ENCODE results near the gene FAM184A.
"Not testable (repeated sequence)": the region's sequence is repeated elsewhere in the genome, so short reads cannot be mapped to it uniquely, and the experiment has no call there.

Gene FAM184A

DNA sequence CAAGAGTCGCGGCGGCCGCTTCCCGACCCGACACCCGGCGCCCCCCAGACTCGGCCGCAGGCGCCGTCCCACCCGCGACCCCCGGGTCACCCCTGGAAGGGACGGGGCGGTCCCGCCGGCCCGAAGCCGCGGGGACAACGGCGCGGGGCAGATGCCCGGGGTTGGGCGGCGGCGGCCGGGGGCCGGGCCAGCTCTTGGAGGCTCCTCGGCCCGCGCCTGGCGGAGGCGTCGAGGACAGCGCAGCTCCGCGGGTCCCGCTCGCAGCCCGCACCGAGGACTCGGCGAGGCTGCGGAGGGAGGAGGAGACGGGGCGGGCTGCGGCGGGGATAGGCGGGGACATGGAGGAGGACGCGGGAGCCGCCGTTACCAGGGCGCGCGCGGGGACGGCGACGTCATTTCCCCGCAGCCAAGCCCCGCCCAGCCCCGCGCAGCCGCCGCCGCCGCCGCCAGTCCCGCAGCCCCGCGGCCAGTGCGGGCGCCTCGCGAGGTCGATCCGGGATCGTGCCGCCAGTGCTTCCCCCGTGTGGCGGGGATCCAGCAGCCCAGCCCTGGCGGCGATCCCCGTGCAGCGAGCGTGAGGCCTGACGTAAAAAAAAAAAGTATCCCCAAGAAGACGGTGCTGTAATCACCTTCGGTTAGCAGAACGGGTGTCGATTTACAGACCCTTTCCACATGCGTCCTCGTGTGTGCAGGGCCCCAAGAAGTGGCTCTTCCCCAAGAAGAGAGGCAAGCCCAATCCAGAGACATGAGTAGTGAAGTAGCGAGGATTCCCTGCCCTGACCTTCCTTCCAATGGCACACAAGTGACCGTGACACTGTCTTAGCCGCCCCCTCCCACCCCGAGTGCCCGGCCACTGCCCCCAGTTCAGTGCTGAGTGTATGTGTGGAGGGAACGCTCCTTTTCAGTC, at the start of gene FAM184A:
FAM184A (minus strand) TSS at position 289 of the 907 bp plus-strand sequence. CDS start 365 bp downstream, outside the sequence.
- DNase-seq: peak; percentile 64

- no peak for DNase-seq
Observed at GRCh38 chr6:119127627-119128026, 49.2 kb upstream of the FAM184A start.

DNA sequence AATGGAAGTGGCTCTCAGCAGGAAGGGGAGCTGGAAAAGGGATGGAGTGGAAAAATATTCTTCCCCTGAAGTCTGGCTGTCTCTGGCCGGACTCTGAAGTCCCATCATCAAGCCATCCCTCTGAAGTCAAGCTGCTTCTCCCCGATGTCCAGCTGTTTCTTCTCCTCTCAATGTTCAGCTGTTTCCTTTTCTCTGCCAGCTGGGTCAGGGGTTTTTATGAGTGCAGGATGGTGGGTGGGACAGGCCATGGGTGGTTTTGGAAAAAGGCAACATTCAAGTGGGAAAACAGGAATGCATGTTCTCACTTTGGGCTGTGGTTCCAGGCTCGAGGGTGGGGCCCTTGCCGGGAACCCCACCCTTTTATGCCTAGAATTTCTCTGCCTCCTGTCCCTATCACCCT, 48.4 kb upstream of the FAM184A start:
- DNase-seq: no peak

GRCh38 chr6:119126140-119126539, 47.7 kb upstream of the FAM184A start:
- no peak for DNase-seq

GRCh38 chr6:119125576-119125975, 47.1 kb upstream of the FAM184A start:
- no peak for DNase-seq

GRCh38 chr6:119124079-119124824, 45.8 kb upstream of the FAM184A start:
- DNase-seq: no peak

DNA sequence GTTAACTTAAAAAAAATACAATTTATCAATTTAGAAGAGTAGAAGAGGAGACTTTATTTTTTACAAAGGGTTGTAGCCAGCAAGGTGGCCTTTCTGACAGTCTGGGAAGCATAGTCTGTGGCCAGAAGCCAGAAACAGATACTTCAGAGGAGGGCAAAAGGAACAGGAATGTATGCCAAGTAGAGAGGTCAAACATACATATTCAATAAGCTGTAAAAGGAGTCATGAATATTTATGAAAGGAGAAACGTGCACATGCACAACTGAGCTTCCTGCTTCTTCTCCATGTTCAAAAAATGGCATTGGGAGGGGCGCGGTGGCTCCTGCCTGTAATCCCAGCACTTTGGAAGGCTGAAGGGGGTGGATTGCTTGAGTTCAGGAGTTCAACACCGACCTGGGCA, 43.9 kb upstream of the FAM184A start:
- no peak for DNase-seq

DNA sequence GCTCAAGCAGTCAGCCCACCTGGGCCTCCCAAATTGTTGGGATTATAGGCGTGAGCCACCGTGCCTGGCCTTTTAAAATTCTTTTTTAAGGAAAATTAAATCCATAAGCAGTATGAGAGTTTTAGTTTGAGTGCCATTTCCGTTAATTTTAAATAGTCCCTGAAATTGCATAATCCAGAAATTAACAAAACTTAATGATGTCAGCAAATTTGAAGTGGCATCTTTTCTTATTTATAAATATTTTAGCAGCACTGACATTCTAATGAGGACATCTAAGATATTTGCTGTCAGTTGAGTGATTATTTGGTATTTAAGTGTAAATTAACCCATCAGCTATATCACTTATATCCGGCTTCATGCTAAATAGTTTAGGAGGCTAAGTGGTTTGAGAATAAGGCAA, 42.9 kb upstream of the FAM184A start:
- DNase-seq: no peak

DNA sequence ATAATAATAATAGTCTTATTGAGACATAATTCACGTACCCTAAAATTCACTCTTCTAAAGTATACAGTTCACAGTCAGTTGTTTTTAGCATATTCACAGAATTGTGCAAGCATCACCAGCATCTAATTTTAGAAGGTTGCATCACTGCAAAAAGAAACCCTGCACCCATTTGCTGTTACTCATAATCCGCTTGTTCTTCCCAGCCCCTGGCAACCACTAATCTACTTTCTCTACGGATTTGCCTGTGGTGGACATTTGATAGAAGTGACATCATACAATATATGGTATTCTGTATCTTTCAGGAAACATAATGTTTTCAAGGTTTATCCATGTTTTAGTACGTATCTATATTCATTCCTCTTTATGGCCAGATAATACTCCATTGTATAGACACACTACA, 41.5 kb upstream of the FAM184A start:
- DNase-seq: no peak

GRCh38 chr6:119119062-119119461, 40.6 kb upstream of the FAM184A start:
- DNase-seq: not testable (repeated sequence)

GRCh38 chr6:119116712-119117281, 38.3 kb upstream of the FAM184A start:
- no peak for DNase-seq

- DNase-seq: no peak
Observed at GRCh38 chr6:119113961-119114360, 35.5 kb upstream of the FAM184A start.

DNA sequence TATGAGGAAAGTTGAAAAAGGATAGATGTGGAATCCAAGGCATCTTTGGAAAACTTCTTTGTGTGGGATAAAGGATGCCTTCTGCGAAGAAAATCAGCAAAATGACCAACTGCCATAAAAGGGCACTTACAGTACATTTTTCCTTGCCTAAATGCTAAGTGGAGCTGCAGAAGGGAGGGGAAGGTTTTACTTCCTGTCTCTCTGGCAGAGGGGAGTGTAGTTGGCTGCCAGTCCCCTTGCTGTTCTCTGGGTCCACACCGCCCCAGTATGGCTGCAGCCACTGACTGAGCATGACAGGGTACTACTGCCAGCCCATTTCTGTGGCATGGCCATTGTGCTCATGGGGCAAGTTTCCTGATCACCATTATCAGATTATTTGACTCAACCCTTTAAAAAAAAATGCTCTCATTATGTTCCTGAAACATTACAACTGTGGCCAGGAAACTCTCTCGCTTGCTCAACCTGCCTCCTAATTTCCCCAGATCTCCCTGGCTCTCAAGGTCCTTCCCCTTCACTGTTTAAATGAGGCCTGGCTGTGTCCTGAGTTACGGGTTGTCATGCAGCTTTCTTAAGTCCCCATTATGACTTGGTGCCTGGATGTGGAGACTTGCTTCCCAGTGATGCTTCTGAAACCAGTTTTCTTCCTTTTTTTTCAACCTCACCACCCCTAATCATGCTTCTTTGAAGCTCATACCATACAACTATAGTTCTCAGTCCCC, 34.5 kb upstream of the FAM184A start:
- no peak for DNase-seq

DNA sequence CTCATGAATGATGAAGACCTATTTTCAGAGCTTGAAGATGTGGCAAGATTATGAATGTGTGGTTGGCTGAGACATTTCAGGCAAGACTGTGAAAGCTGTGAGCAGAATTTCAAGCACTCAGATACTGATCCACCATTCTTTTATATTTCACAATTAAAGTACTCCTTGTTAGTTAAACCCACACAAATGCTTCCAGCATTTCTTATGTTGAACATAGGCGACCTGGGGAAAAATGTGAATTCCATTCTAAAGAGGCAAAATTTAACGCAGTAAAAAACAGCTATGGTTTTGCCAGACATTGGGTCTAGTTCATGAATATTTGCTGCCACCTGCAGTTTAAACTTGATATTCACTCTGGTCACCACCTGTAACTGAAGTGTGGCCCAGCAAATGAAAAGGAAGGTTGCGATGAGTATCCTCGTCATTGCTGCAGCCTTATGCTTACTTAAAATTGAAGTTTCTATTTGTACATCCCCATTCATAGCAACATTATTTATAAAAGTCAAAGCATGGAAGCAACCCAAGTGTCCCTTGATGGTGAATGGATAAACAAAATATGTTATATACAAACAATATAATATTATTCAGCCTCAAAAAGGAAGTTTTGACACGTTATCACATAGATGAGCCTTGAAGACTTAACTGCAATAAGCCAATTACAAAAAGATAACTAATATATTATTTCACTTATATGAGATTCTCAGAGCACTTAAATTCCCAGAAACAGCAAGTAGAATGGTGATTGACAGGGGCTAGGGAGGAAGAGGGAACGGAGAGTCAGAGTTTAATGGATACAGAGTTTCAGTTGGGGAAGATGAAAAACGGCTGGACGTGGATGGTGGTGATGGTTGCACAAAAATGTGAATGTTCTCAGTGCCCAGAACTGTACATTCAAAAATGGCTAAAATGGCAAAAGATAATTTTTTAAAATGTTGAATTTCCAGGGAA, 32.4 kb upstream of the FAM184A start:
- peak; percentile 72 for DNase-seq

GRCh38 chr6:119109654-119110325, 31.3 kb upstream of the FAM184A start:
- DNase-seq: no peak

- no peak for DNase-seq
Observed at GRCh38 chr6:119108076-119108475, 29.6 kb upstream of the FAM184A start.

- no peak for DNase-seq
Observed at GRCh38 chr6:119105282-119105681, 26.8 kb upstream of the FAM184A start.

DNA sequence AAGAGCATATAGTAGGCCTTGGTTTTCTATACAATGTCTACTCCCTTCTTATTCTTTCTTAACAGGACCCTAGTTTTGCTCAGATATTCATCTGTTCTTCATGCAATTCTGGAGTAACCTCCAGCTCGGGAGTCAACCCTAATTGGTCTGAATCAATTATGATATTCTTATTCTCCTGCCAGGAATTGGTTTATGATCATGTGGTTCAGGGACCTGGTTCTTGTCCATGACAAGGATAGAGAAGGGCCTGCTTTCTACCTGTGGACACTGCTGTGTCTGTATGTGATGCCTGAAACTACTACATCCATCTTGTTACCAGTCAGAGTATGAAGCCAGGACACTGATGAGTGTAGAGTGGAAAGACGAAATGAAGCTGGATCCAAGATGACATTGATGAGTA, 24.4 kb upstream of the FAM184A start:
- no peak for DNase-seq

DNA sequence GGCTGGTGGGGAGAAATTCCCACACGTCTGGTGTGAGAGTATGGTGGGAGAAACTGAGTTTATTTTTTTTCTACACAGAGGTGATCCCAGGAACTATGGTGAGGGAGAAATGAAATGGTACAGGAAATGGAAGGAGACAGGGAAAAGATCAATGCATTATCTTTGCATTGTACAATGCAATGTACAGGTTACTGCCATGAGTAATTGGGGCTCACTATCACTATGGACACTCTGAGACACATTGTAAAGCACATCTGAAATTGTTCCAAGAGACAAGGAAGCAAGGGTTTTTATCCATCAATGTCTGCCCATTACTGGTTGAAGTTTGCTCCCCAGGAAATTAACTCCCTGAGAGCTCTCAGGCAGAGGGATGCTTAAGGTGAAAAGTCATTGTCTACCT, 21.7 kb upstream of the FAM184A start:
- DNase-seq: no peak

GRCh38 chr6:119097815-119098361, 19.4 kb upstream of the FAM184A start:
- DNase-seq: not testable (repeated sequence)
